Coronary artery (tissue), 2 donors: ENCODE data around the gene NUMA1.

Experiments
- DNase-seq: peaks from one replicate; pipeline ENCODE4 v3.0.0-alpha.2; 2017; ENCODE audit warnings: low spot score
- H3K27ac ChIP-seq, 2 donors: fragments of 200-600 bp; sonication (generic); one replicate each; pipeline ENCODE4 v1.5.1; 2016 to 2019
- H3K4me3 ChIP-seq: fragments of 200-600 bp; sonication (generic); 2 replicates; pipeline ENCODE4 v1.5.1; 2016; ENCODE audit warnings: mild to moderate bottlenecking, moderate library complexity
- TF ChIP-seq, protein P1 (sequence below): fragments of 200-600 bp; sonication (generic); IDR thresholded peaks from one replicate; pipeline ENCODE4 v1.5.1; 2019; ENCODE audit warnings: antibody characterized with exemption

Gene NUMA1

DNA sequence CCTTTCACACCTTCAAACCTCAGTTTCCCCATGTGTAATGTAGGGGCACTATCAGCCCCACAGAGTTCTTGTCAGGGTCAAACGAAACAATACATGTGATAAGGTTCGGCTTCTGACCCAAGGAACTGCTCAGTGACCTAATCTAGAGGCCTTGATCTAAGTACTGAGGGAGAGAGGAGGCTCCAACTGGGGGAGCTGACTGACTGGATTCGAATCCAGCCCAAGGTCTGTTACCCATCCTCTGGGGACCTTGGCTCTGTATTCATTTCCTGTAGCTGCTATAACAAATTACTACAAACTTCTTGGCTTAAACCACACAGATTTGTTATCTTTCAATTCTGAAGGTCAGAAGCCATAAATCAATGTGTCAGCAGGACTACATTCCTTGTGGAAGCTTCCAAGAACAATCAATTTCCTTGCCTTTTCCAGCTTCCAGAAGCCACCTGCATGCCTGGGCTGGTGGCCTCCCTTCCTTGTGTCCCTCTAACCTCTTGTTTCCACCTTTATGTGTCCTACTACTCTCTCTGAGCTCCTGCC, 42.8 kb upstream of the NUMA1 start:
- TF ChIP-seq, protein P1, sequence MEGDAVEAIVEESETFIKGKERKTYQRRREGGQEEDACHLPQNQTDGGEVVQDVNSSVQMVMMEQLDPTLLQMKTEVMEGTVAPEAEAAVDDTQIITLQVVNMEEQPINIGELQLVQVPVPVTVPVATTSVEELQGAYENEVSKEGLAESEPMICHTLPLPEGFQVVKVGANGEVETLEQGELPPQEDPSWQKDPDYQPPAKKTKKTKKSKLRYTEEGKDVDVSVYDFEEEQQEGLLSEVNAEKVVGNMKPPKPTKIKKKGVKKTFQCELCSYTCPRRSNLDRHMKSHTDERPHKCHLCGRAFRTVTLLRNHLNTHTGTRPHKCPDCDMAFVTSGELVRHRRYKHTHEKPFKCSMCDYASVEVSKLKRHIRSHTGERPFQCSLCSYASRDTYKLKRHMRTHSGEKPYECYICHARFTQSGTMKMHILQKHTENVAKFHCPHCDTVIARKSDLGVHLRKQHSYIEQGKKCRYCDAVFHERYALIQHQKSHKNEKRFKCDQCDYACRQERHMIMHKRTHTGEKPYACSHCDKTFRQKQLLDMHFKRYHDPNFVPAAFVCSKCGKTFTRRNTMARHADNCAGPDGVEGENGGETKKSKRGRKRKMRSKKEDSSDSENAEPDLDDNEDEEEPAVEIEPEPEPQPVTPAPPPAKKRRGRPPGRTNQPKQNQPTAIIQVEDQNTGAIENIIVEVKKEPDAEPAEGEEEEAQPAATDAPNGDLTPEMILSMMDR = no peak
- no peak for DNase-seq
- Histone ChIP-seq H3K4me3 (no peak overlapping the region), H3K27ac (no peak overlapping the region)

DNA sequence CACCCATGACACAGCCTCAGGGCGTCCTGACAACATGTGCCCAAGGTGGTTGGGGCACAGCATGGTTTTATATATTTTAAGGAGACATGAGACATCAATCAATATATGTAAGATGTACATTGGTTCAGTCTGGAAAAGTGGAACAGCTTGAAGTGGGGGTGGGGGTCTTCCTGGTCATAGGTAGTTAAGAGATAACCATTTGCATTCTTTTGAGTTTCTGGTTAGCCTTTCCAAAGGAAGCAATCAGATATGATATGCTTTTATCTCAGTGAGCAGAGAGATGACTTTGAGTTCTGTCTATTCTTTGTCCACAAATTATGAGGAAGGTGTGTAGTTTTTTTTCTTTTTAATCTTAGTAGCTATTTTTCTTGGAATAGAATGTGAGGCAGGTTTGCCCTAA, 42.3 kb upstream of the NUMA1 start:
- Histone ChIP-seq H3K27ac (no peak overlapping the region), H3K4me3 (no peak overlapping the region)
- TF ChIP-seq, protein P1 = no peak
- DNase-seq = no peak

DNA sequence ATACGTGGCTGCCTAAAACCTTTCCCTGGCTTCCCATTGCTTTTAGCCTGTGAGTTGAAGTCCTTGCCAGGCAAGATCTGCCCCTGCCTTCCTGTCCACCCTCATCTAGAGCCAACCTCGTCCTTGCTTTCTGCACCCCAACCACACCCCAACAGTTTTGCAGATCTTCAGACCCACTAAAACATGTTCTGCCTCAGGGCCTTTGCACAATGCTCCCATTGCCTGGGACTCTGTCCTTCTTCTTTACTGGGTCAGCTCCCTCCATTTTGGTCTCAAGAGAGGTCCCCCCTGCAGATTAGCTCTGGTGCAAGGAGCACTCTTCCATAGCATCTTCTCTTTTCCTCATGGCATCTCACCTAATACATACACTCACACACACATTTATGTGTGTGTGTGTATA, 40.6 kb upstream of the NUMA1 start:
- TF ChIP-seq, protein P1 = no peak
- no peak overlapping the region for H3K27ac ChIP-seq
- H3K4me3 ChIP-seq = no peak overlapping the region
- no peak for DNase-seq

DNA sequence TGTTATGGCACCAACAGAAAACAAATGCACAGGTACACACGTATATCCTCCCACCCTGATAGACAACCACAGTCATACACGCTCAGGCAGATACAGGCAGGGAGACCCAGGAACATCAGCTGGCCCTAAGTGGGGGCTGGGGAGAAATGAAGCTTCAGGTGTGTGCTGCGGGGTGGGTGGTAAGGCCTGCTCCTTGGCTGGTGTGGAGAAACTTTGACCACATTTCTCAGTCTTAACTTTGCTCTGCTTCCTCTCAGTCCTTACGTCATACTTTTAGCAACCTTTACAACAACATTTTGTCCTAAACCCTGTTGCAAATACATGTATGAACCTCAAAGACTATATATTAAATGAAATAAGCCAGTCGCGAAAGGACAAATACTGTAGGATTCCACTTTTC, 38.9 kb upstream of the NUMA1 start:
- no peak overlapping the region for H3K4me3 ChIP-seq
- DNase-seq = no peak
- no peak overlapping the region for H3K27ac ChIP-seq
- TF ChIP-seq, protein P1 = no peak

DNA sequence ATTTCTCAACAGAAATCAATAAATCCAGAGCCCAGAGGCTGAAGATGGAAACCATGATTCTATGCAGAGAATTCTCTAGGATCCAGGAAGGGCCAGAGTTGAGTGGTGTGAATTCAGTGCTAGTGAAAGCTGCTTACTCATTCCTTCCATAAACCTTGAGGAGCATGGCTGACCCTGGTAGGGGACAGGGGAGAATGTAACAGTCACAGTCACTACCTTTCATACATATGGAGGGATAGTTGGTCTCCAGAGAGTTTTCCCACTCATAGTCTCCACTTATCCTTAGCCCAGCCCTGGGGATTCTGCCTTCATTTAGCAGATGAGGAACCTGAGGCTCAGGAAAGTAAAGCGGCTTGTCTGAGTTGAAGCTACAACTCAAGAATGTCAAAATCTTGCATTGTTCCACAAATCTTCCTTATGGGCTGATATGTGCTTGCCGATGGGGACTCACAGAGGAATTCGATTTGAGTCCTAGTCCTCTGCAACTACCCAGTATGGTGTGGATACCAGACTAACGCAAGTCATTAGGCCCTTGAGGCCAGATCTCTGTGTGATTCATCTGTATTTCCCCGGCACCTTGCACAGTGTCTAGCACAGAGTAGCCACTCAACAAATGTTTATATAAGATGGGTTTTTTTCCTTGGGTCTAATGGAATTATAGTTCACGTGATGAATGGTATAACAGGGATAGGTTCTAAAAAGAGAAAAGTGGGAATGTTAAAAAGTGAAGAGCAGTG, 35.8 kb upstream of the NUMA1 start:
- TF ChIP-seq, protein P1 = no peak
- DNase-seq = no peak
- Histone ChIP-seq H3K27ac (no peak overlapping the region), H3K4me3 (no peak overlapping the region)

DNA sequence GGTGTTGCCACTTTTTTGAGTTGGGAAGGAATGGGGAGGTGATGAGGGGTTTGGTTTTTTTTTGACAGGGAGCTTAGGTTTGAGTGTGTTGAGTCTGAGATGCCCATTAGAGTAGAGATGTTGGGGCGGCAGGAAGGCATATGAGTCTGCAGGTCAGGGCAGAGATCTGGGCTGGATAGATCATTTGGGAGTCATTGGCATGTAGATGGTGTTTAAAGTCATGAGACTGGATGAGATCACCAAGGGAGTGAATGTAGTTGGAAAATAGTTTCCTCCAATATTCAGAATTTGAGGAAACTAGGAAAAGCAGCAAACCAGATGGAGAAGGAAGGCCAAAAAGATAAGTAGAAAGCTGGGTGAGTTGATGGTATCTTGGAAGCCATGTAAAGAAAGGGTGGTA, 34.2 kb upstream of the NUMA1 start:
- TF ChIP-seq, protein P1 = no peak
- Histone ChIP-seq H3K4me3 (no peak overlapping the region), H3K27ac (no peak overlapping the region)
- DNase-seq = no peak
